Activated CD4-positive, alpha-beta T cell treated with anti-CD3 and anti-CD28 coated beads, Interleukin-2, amount 10 ng/mL, durations not matched to agents 7 days and 5 days (primary cell): ENCODE measurements around the gene KDR. TPM values are rescaled to one million over a fixed set of nuclear protein-coding genes. Genes with fewer than 3 reads are reported as not detected.

Source experiments
- CTCF ChIA-PET: fragments of 350-600 bp; sonication (Branson Sonifier 250); formaldehyde crosslinking; loops from one replicate; lab custom pipeline; 2021; ENCODE audit warnings: antibody characterized with exemption; lab: Charles Lee
- POLR2A ChIA-PET: fragments of 350-600 bp; sonication (Branson Sonifier 250); formaldehyde crosslinking; loops from one replicate; lab custom pipeline; 2021; ENCODE audit warnings: antibody characterized with exemption; lab: Charles Lee
- DNase-seq: peaks from one replicate; pipeline ENCODE4 v3.0.0-alpha.2; 2020
- H3K27ac Mint-ChIP-seq: one replicate; pipeline ENCODE4 v1.8.0; 2021; ENCODE audit warnings: mild to moderate bottlenecking, moderate library complexity, mixed read lengths
- H3K27me3 Mint-ChIP-seq: one replicate; pipeline ENCODE4 v1.8.0; 2021; ENCODE audit warnings: mixed read lengths
- H3K36me3 Mint-ChIP-seq: one replicate; pipeline ENCODE4 v1.8.0; 2021; ENCODE audit warnings: low read depth, mixed read lengths
- H3K4me1 Mint-ChIP-seq: one replicate; pipeline ENCODE4 v1.8.0; 2021; ENCODE audit warnings: mixed read lengths
- H3K4me3 Mint-ChIP-seq: one replicate; pipeline ENCODE4 v1.8.0; 2021; ENCODE audit warnings: mild to moderate bottlenecking, moderate library complexity, mixed read lengths
- H3K9me3 Mint-ChIP-seq: one replicate; pipeline ENCODE4 v1.8.0; 2021; ENCODE audit warnings: mixed read lengths
- total RNA-seq, 2 experiments: library from RNA; stranded (reverse); gene quantifications; one replicate each; pipeline ENCODE4 v1.2.3, GENCODE V29; 2021

The KDR gene
- total RNA-seq, 2 experiments from 2014 or later: not detected

GRCh38 chr4:55111601-55112000 lies 13.8 kb downstream of the KDR start:
- DNase-seq: no peak
- H3K36me3 Mint-ChIP-seq: no peaks in the 10 kb centered on the region
- H3K27me3 Mint-ChIP-seq: no peaks in the 10 kb centered on the region
- CTCF ChIA-PET: interaction anchor here (0.6 kb wide), 1 partner anchor 31 kb away, joined by 3 read pairs; no protein-coding TSS in a partner anchor
- no peaks in the 10 kb centered on the region for H3K9me3 Mint-ChIP-seq
- no peaks in the 10 kb centered on the region for H3K4me1 Mint-ChIP-seq
- no peak overlapping the region for H3K27ac Mint-ChIP-seq
- no peak overlapping the region for H3K4me3 Mint-ChIP-seq
- POLR2A ChIA-PET: no interaction called here

- Mint-ChIP-seq H3K9me3 (no peaks in the 10 kb centered on the region), H3K36me3 (no peaks in the 10 kb centered on the region), H3K4me3 (no peak overlapping the region), H3K27me3 (no peaks in the 10 kb centered on the region), H3K4me1 (no peaks in the 10 kb centered on the region), H3K27ac (no peak overlapping the region)
- no peak for DNase-seq
- POLR2A ChIA-PET: no interaction called here
- CTCF ChIA-PET: interaction anchor here (1.1 kb wide), 1 partner anchor 34 kb away, joined by 3 read pairs; no protein-coding TSS in a partner anchor
These were observed 15.3 kb downstream of the KDR start for GRCh38 chr4:55110131-55110530.

- ChIA-PET CTCF (no interaction called here), POLR2A (no interaction called here)
- Mint-ChIP-seq H3K27me3 (no peaks in the 10 kb centered on the region), H3K36me3 (no peaks in the 10 kb centered on the region), H3K9me3 (no peaks in the 10 kb centered on the region), H3K4me1 (no peaks in the 10 kb centered on the region), H3K4me3 (no peak overlapping the region), H3K27ac (no peak overlapping the region)
- no peak for DNase-seq
These were observed 18.3 kb downstream of the KDR start for GRCh38 chr4:55107054-55107453.

GRCh38 chr4:55103224-55103623 lies 22.2 kb downstream of the KDR start:
- no peaks in the 10 kb centered on the region for H3K4me1 Mint-ChIP-seq
- H3K36me3 Mint-ChIP-seq: no peaks in the 10 kb centered on the region
- H3K4me3 Mint-ChIP-seq: no peak overlapping the region
- no peaks in the 10 kb centered on the region for H3K27me3 Mint-ChIP-seq
- POLR2A ChIA-PET: no interaction called here
- H3K27ac Mint-ChIP-seq: no peak overlapping the region
- no peak for DNase-seq
- CTCF ChIA-PET: no interaction called here
- H3K9me3 Mint-ChIP-seq: no peaks in the 10 kb centered on the region

- ChIA-PET POLR2A (no interaction called here), CTCF (interaction anchor here (1.1 kb wide), 1 partner anchor 14 kb away, joined by 3 read pairs; no protein-coding TSS in a partner anchor)
- H3K36me3 Mint-ChIP-seq: no peaks in the 10 kb centered on the region
- H3K4me1 Mint-ChIP-seq: no peaks in the 10 kb centered on the region
- no peak for DNase-seq
- H3K4me3 Mint-ChIP-seq: no peak overlapping the region
- no peaks in the 10 kb centered on the region for H3K27me3 Mint-ChIP-seq
- no peaks in the 10 kb centered on the region for H3K9me3 Mint-ChIP-seq
- H3K27ac Mint-ChIP-seq: no peak overlapping the region
These were observed 25.6 kb downstream of the KDR start for GRCh38 chr4:55099816-55100215.

GRCh38 chr4:55098456-55099204 lies 26.8 kb downstream of the KDR start:
- POLR2A ChIA-PET: no interaction called here
- DNase-seq: no peak
- Mint-ChIP-seq H3K27me3 (no peaks in the 10 kb centered on the region), H3K4me1 (no peaks in the 10 kb centered on the region), H3K9me3 (no peaks in the 10 kb centered on the region), H3K36me3 (no peaks in the 10 kb centered on the region), H3K4me3 (no peak overlapping the region), H3K27ac (no peak overlapping the region)
- CTCF ChIA-PET: interaction anchor here (1.1 kb wide), 1 partner anchor 13 kb away, joined by 3 read pairs; no protein-coding TSS in a partner anchor

- H3K4me3 Mint-ChIP-seq: no peak overlapping the region
- no peaks in the 10 kb centered on the region for H3K27me3 Mint-ChIP-seq
- no peaks in the 10 kb centered on the region for H3K9me3 Mint-ChIP-seq
- H3K4me1 Mint-ChIP-seq: no peaks in the 10 kb centered on the region
- H3K36me3 Mint-ChIP-seq: no peaks in the 10 kb centered on the region
- no peak for DNase-seq
- POLR2A ChIA-PET: no interaction called here
- H3K27ac Mint-ChIP-seq: no peak overlapping the region
- CTCF ChIA-PET: no interaction called here
These were observed 28.8 kb downstream of the KDR start for GRCh38 chr4:55096619-55097018.

- Mint-ChIP-seq H3K27me3 (no peaks in the 10 kb centered on the region), H3K27ac (no peak overlapping the region), H3K4me1 (no peaks in the 10 kb centered on the region), H3K9me3 (no peaks in the 10 kb centered on the region), H3K4me3 (no peak overlapping the region), H3K36me3 (no peaks in the 10 kb centered on the region)
- ChIA-PET CTCF (interaction anchor here (0.6 kb wide), 1 partner anchor 1013 kb away, joined by 3 read pairs; no protein-coding TSS in a partner anchor), POLR2A (no interaction called here)
- DNase-seq: no peak
These were observed 29.4 kb downstream of the KDR start for GRCh38 chr4:55096045-55096444.

GRCh38 chr4:55092504-55092903 lies 32.9 kb downstream of the KDR start:
- no peaks in the 10 kb centered on the region for H3K27me3 Mint-ChIP-seq
- POLR2A ChIA-PET: no interaction called here
- no peaks in the 10 kb centered on the region for H3K9me3 Mint-ChIP-seq
- H3K4me3 Mint-ChIP-seq: no peak overlapping the region
- CTCF ChIA-PET: no interaction called here
- H3K27ac Mint-ChIP-seq: no peak overlapping the region
- no peaks in the 10 kb centered on the region for H3K4me1 Mint-ChIP-seq
- no peaks in the 10 kb centered on the region for H3K36me3 Mint-ChIP-seq
- no peak for DNase-seq

GRCh38 chr4:55089916-55090315 lies 35.5 kb downstream of the KDR start:
- ChIA-PET CTCF (no interaction called here), POLR2A (no interaction called here)
- Mint-ChIP-seq H3K27me3 (no peaks in the 10 kb centered on the region), H3K36me3 (no peaks in the 10 kb centered on the region), H3K27ac (no peak overlapping the region), H3K9me3 (no peaks in the 10 kb centered on the region), H3K4me3 (no peak overlapping the region), H3K4me1 (no peaks in the 10 kb centered on the region)
- DNase-seq: no peak

GRCh38 chr4:55087913-55088260 lies 37.5 kb downstream of the KDR start:
- POLR2A ChIA-PET: no interaction called here
- H3K9me3 Mint-ChIP-seq: no peaks in the 10 kb centered on the region
- H3K4me1 Mint-ChIP-seq: no peaks in the 10 kb centered on the region
- no peaks in the 10 kb centered on the region for H3K36me3 Mint-ChIP-seq
- H3K27me3 Mint-ChIP-seq: no peaks in the 10 kb centered on the region
- CTCF ChIA-PET: no interaction called here
- no peak overlapping the region for H3K27ac Mint-ChIP-seq
- no peak overlapping the region for H3K4me3 Mint-ChIP-seq
- no peak for DNase-seq

GRCh38 chr4:55087009-55087912 lies 38.1 kb downstream of the KDR start:
- no peak for DNase-seq
- Mint-ChIP-seq H3K4me1 (no peaks in the 10 kb centered on the region), H3K4me3 (no peak overlapping the region), H3K36me3 (no peaks in the 10 kb centered on the region), H3K27me3 (no peaks in the 10 kb centered on the region), H3K9me3 (no peaks in the 10 kb centered on the region), H3K27ac (no peak overlapping the region)
- ChIA-PET CTCF (no interaction called here), POLR2A (no interaction called here)

GRCh38 chr4:55086578-55086977 lies 38.8 kb downstream of the KDR start:
- POLR2A ChIA-PET: no interaction called here
- no peak for DNase-seq
- H3K36me3 Mint-ChIP-seq: no peaks in the 10 kb centered on the region
- H3K9me3 Mint-ChIP-seq: no peaks in the 10 kb centered on the region
- CTCF ChIA-PET: interaction anchor here (0.6 to 1.2 kb wide), 2 partner anchors 13 to 930 kb away, joined by 3 read pairs; no protein-coding TSS in a partner anchor
- H3K4me1 Mint-ChIP-seq: no peaks in the 10 kb centered on the region
- no peaks in the 10 kb centered on the region for H3K27me3 Mint-ChIP-seq
- H3K27ac Mint-ChIP-seq: no peak overlapping the region
- no peak overlapping the region for H3K4me3 Mint-ChIP-seq
